Right ventricle myocardium superior (tissue), 1 donor: ENCODE measurements around the gene CLCN6. TPM values are rescaled to one million over a fixed set of nuclear protein-coding genes. Genes with fewer than 3 reads are reported as not detected.
A peak's percentile ranks its signal among the peaks of the same experiment; 100 is the strongest.

Experiments
- ATAC-seq: fragments of 200-7000 bp; cut with Tn5 transposase; one replicate; pipeline ENCODE4 v1.9.1; 2020; ENCODE audit warnings: mild to moderate bottlenecking; ENCODE audit not compliant: poor library complexity
- DNase-seq: peaks from one replicate; pipeline ENCODE4 v3.0.0-alpha.2; 2020
- intact Hi-C: fragments of 100-400 bp; cut with DNase I; formaldehyde crosslinking; loops from one replicate; pipeline ENCODE4 v1.11.2; 2022
- total RNA-seq: library from RNA; stranded (reverse); fragmentation: NEBNext Ultra II Directional; extraction: Animal tissue kit (Norgen Biotek cat#: 25700); gene quantifications from one replicate; pipeline ENCODE4 v1.2.1, GENCODE V29; 2021
- donor health status: DM: no; HTN: yes; CAD: no; lungs with severe emphysema.

Gene CLCN6
- total RNA-seq, 1 donor from 2014 or later = 15.2 TPM

DNA sequence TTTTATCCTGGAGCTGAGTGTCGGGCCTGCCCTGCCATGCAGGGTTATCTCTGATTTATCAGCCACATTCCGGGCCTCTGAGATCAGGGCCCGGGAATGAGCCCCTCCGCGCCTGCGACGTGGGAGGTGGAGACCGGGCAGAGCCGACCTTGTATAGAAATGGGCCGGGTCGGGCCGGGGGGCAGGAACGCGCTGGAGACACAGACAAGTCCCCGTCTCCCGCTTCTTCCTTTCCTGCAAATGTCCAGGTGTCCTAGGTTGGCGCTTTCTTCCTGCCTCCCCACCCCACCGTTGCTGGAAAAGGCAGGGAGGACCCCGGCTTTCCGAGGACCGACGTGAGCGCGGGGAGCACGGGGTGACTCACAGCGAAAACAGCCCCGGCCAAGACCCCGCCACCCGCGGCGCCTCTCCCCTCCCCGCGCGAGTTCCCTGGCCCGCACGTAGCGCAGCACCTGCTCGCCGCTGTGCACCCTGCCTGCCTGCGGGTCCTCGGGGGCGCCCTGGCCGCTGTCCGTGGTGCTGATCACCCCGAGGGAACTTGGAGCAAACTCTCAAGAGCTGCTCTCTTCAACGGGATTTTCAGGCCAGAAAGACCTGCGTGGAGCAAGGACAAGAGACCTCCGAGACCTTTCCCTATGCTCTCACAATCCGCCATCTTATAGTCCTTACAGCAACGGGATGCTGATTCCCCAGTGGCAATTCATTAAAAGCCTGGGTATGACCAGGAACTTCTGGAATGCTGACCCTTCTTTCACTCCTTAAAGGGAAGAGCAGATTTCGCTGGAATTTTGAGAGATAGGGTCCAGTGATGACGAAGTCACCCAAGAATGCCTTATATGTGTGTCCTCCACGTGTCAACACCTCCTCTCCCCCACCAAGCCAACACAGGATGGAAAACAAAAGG is 53.2 kb downstream of the CLCN6 start:
- intact Hi-C loops = no loop called here
- ATAC-seq = peak; percentile 85
- peak; percentile 78 for DNase-seq

DNA sequence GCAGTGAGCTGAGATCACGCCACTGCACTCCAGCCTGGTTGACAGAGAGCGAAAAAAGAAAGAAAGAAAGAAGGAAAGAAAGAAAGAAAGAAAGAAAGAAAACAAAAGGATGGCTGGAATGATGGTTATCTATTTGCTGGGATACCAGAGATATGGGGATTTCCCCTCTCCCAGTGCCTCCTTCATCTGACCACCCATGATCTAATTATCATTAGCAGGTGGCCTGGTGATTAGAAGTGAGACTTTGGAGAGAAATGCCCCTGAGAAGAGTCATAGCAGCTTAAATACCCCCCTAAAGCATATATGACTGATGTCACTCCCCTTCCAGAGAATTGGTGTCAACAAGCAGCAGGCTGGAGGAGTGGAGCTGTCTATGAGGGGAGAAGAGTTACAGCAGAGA is 54.1 kb downstream of the CLCN6 start:
- ATAC-seq (no peak), DNase-seq (no peak)
- intact Hi-C loops = no loop called here

DNA sequence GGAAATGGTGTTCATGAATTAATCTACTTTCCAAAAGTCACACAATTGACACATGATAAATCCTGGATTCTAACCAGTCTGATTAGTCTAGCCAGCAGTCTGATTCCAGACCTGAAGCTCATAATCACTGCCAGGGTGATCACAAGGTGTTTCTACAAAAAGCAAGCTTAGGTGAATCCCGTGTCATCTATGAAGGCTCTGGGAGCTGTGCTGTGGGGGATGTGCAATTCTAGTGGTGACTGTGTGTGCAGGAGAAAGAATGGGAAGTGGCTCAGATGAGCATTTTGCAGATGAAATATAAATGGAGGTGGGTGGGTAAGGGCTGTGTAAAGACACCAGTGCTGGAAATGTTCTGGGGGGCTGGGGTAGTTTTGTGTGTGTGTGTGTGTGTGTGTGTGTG is 54.6 kb downstream of the CLCN6 start:
- intact Hi-C loops = no loop called here

DNA sequence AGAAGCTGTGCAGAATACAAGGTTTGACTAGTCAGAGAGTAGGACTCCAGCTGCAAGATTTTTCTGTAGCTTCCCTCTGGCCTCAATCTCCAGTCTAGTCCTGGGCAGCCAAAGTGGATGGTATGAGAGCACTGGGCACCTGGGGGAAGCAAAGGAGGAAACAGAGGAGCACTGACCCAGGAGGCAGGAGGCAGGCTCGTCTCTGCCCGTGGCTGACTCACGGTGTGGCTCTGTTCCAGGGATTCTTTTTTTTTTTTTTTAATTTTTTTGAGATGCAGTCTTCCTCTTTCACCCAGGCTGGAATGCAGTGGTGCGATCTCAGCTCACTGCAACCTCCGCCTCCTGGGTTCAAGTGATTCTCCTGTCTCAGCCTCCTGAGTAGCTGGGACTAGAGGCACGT is 56.9 kb downstream of the CLCN6 start:
- intact Hi-C loops = no loop called here
- ATAC-seq (no peak), DNase-seq (no peak)

More for the DNA sequence above, 54.6 kb downstream of the CLCN6 start:
- DNase-seq (no peak), ATAC-seq (no peak)

DNA sequence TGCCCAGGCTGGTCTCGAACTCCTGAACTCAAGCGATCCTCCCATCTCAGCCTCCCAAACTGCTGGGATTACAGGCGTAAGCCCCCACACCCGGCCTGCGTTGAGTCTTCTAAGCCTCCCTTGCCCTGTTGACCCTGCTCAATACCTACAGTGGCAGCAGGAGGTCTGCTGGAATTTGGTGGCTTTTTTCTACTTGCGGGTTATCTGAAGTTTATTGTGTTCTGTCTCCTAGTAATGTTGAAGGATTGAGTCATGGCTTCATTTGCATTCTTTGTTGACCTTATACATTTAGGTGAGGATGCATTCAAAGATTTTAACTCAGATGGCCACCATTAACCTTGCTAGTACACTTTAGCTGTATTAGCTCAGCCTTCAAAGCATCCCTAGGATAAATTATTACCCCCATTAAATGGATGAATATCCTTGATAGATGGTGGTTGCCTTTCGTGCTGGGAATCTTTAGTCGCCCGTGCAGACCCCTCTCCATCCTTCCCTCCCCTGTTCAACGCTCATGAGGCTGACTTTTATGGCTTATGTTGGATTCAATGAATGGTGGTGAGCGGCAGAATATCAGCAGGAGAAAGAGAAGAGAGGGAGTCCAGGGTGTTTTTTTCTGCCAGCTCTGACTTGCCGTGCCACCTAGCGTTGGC is 62.5 kb downstream of the CLCN6 start:
- intact Hi-C loops = no loop called here
- DNase-seq (no peak), ATAC-seq (no peak)

DNA sequence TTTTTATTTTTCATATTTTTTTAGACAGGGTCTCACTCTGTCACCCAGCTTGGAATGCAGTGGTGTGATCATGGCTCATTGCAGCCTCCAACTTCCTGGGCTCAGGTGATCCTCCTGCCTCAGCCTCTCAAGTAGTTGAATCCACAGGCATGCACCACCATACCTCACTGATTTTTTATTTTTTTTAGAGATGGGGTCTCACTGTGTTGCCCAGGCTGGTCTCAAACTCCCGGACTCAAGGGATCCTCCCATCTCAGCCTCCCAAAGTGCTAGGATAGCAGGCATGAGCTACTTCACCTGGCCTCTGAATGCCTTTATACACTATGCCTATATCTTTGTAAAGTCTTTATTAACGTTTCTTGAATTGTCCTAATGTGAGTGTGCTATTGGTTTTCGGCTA is 63.1 kb downstream of the CLCN6 start:
- DNase-seq (no peak), ATAC-seq (no peak)
- intact Hi-C loops = no loop called here

DNA sequence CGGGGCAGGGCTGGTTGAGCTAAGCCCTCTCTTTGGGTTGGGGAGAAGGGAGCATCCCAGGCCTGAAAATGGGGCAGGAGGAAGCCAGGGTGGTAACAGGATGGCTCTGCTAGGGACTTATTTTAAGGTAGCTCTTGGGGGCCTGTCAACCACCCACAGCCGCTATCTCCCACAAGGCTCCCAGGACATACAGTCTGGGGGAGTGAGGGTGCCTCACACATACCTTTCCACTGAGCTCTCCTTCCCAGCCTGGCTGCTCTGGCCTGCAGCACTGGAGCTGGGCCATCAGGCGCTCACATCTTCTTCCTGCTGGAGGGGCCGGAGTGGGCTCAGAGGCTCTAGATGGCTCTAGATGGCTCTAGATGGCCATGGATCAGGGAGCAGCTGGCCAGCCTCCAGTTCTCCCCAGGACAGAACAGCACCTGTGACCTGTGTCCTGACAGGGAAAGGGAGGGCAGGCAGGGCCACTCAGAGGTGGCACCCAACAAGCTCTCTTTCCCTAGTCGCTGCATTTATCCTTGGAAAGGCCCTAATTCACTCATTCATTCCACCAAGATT is 63.7 kb downstream of the CLCN6 start:
- DNase-seq = no peak
- intact Hi-C loops = no loop called here
- no peak for ATAC-seq

DNA sequence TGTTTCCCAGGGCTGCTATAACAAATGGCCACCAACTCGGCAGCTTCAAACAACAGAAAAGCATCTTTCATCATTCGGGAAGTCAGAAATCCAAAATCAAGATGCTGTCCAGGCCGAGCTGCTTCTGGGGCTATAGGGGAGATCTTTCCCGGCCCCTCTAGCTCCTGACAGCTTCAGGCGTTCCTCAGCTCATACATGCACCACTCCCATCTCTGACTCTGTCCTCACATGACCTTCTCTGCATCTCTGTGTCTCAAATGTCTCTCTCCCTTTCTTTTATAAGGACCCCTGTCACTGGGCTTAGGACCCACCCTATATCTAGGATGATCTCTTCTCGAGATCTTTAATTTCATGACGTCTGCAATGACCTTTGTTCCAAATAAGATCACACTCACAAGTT is 66.6 kb downstream of the CLCN6 start:
- DNase-seq = no peak
- no peak for ATAC-seq
- intact Hi-C loops = no loop called here

DNA sequence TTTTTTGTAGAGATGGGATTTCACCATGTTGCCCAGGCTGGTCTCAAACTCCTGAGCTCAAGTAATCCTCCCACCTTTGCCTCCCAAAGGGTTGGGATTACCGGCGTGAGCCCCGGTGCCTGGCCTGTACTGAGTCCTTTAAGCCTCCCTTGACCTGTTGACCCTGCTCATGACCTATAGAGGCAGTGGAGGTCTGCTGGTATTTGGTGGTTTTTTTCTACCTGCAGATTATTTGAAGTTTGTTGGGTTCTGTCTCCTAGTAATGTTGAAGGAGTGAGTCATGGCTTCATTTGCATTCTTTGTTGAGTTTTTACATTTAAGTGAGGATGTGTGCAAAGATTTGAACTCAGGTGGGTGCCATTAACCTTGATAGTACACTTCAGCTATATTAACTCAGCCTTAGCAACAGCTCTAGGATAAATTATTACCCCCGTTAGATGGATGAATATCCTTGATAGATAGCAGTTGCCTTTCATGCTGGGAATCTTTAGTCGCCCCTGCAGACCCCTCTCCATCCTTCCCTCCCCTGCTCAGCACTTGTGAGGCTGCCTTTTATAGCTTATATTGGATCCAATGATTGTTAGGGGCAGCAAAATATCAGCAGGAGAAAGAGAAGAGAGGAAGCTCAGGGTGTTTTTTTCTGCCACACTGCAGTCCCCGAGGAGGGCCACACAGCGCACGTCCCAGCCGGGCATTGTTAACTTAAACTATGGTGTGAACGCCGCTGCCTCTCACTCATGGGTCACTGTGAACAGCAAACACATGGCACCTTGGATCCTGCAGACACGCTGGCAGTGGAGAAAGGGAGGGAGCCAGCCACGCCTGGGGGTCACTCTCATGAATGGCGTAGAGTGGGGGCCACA is 67.6 kb downstream of the CLCN6 start:
- intact Hi-C loops = no loop called here
- ATAC-seq (no peak), DNase-seq (no peak)

DNA sequence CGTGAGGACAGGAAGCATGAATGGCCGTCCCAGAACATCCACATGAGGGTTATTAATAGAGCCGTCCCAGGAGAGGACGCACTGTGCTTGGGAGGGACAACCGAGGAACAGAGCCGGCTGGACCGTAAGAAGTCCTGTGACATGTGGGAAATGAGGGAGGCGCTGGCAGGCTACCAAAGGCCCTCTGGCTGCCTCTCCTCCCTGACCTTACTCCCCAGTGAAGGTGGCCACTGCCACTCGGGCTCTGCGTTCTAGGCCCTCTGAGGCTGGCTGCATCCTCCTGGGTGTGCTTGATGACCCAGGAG is 68.2 kb downstream of the CLCN6 start:
- DNase-seq = peak; percentile 94
- ATAC-seq = peak; percentile 97
- intact Hi-C loops = no loop called here

DNA sequence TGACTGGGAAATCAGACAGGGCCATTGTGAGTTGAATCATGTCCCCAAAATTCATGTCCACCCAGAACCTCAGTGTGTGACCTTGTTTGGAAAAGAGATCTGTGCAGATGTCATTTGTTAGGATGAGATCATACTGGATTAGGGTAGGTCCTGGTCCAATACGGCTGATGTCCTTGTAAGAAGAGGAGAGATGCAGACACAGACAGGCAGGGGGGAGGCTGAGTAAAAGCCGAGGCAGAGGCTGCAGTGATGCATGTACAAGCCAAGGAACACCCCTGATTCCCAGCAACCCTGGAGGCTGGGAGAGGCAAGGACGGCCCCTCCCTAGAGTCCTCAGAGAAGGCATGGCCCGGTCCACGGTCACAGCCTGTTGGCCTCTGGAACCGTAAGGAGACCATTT is 68.6 kb downstream of the CLCN6 start:
- ATAC-seq = peak; percentile 7
- intact Hi-C loops = no loop called here
- no peak for DNase-seq

DNA sequence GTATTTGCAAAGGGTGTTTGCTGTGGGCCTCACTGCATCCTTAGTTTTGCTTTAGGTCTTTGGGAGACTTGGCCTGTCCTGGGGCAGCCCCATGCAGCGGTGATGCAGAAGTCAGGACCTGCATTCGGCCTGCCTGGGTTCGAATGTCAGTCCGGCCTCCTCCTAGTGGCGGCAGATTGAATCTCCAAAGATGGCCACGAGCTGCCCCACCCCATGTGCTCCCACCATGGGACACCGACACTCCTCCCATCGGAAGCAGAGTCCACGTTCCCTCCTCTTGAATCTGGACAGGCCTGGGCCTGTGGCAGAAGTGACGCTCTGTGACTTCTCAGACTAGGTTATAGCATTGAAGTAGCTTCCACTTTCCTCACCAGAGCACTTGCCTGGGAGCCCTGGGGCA is 69.1 kb downstream of the CLCN6 start:
- DNase-seq (no peak), ATAC-seq (no peak)
- intact Hi-C loops = no loop called here

DNA sequence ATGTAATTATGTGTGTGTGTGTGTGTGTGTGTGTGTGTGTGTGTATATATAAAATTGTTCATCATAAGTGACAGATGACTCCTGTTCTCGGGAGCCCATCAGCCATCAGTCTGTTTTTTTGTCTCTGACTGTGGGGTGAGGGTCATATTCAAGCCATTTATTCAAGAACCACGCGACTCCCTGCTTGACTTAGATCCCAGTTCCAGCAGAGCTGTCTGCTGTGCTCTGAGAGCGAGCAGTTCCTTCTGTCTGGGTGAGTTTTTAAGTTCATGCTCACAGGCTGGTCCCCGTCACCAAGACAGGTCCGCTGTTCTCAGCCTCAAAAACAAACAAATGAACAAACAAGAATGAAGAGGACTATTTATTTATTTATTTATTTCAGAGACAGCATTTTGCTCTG is 71.1 kb downstream of the CLCN6 start:
- DNase-seq (no peak), ATAC-seq (no peak)
- intact Hi-C loops = no loop called here

DNA sequence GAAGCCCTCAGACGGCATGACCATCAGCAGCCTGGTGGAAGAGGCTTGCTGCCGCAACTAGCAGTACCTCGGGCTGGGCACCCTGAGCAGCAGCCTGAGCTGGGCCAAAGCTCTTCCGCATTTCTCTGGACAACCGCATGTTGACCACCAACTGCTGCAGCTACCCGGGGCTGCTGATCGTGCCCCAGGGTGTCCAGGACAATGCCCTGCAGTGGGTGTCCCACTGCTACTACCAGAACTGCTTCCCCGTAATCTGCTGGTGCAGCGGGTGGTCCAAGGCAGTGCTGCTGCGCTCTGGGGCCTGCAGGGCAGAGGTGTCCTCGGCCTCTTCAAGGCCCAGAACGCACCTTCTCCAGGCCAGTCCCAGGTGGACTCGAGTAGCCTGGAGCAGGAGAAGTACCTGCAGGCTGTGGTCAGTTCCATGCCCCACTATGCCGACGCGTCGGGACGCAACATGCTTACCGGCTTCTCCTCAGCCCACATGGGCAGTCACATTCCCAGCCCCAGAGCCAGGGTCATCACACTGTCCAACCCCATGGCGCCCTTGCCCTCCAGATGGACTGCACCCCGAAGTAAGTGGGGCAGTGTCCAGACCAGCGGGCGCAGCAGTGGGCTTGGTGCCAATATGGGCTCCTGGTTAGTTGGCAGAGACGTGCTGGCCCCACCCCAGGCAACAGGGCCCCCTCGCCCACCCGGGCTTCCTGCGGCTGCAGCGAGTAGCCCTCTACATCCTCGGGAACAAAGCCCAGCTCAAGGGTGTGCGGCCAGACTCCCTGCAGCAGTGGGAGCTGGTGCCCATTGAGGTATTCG is 72.3 kb downstream of the CLCN6 start:
- DNase-seq = no peak
- intact Hi-C loops = no loop called here

DNA sequence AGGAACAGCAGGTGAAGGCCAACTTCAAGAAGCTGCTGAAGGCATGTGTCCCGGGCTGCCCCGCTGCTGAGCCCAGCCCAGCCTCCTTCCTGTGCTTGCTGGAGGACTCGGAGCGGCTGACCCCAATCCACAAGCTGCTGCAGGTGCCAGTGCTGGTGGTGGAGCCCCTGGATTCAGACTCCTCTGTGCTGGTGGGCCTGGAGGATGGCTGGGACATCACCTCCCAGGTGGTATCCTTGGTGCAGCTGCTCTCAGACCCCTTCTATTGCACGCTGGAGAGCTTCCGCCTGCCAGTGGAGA is 72.8 kb downstream of the CLCN6 start:
- DNase-seq (no peak), ATAC-seq (no peak)
- intact Hi-C loops = no loop called here

More for the DNA sequence above, 72.3 kb downstream of the CLCN6 start:
- ATAC-seq = no peak

DNA sequence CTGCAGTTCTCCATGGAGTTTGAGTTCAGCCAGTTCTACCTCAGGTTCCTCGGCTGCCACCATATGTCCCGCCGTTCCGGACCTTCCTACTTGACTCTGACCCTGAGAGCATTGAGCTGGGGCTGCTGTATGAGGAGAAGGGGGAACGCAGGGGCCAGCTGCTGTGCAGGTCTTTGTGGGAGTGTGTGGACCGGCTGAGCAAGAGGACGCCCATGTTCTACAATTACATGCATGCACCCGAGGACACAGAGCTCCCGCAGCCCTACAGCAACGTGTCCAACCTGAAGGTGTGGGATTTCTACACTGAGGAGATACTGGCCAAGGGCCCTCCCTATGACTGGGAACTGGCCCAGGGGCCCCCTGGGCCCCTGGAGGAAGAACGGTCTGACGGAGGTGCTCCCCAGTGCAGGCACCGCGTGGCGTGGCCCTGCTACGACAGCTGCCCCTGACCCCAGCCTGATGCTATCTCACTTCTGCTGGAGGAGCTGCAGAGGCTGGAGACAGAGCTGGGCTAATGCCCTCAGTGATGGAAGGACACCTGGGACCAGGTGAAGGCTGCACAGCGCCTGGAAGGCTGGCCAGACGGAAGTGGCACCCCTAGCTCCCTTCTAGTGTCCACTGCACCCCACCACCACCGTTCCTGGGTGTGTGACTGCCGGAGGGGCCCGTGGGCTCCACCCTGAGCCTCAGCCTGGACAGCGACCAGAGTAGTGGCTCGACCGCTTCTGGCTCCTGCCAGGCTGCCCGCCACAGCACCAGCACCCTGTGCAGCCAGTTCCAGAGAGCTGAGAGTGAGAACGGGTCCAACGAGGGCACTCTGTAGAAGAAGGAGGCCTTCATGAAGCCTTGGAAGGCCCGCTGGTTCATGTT is 73.6 kb downstream of the CLCN6 start:
- ATAC-seq (no peak), DNase-seq (no peak)
- intact Hi-C loops = no loop called here

DNA sequence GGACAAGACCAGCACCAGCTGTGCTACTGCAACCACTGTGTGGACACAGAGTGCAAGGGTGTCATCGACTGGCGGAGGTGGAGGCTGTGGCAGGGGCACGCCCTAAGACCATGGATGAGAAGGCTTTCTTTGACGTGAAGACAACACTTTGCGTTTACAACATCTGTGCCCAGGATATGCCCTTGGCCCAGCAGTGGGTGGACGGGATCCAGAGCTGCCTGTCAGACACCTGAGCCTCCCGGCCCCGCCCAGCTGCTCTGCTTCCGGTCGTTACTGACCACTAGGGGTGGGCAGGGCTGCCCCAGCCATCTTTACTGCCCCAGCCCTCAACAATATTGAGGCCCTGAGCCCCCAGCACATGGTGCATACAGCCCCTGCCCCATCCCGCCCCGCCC is 74.2 kb downstream of the CLCN6 start:
- intact Hi-C loops = no loop called here
- no peak for DNase-seq
- no peak for ATAC-seq
